HG03095 (cell line): ENCODE data around the gene TNIP3.
"Not testable (repeated sequence)": the region's sequence is repeated elsewhere in the genome, so short reads cannot be mapped to it uniquely, and the experiment has no call there.

Source experiments
- ATAC-seq: cut with Tn5 transposase; IDR thresholded peaks from one replicate; pipeline ENCODE4 v1.9.1; 2021; ENCODE audit warnings: moderate library complexity; ENCODE audit not compliant: unreplicated experiment

Gene TNIP3

DNA sequence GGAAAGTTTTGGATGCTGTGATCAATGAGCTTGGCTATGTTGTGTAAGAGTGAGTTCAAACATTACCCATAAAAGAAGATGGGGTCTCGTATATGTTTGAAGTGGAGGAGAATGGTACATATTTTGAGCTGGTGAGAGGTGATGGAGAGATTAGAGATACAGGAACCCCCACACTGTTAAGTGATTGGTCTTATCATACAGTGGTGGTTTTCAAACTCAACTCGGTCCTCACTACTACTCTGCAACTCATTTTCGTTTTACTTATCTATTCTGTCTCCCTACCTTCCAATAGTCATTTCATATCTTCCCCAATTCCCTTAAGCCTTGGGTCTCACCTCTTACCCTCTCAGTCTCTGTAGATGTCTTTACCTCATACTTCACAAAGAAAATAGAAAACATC, 16.4 kb upstream of the TNIP3 start:
- ATAC-seq, result no peak

DNA sequence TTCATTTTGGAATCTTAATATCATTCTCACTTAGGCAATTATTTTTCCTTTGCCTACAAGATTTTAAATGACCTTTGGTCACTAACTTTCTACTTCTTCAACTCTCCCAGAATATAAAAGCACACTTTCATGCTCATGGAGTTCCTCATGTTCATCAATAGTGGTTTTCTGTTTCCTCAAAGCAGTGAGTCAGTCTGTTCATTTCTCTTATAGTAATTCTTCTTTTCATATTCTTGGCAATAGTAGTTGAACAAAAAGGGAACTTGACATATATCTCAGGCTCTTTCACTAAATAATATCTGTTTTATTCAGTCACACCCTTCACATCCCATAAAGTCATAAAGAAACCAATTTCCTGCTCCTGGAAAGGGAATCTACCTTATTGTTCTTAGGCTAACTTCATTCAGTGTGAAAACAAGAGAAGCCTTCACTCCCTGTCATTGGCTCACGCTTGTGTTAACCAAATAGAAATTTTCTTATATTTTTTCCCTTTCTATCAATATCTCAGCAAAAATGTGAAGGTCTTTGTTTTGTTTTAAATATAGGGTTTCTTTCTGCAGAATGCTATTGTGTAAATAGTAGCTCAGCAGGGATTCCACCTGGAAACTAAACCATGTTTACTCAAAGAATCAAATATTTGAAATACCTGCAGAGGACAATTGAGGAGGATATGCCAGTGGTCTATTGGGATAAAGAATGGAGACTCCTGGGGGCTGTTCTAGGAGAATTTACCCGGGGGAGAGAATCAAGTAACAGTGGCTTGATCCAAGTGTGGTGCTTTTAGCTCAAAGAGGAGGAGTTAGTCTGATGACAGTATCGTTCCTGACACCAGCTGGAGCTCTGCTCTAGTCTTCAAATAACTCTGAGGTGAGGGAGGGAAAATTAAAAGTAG, 13.4 kb upstream of the TNIP3 start:
- ATAC-seq, result no peak

GRCh38 chr4:121176082-121176934, 12.2 kb upstream of the TNIP3 start:
- ATAC-seq, result no peak

- ATAC-seq, result not testable (repeated sequence)
These were observed 7.4 kb upstream of the TNIP3 start for GRCh38 chr4:121171477-121171876.

GRCh38 chr4:121168446-121169281, 4.5 kb upstream of the TNIP3 start:
- ATAC-seq, result peak; percentile 90

DNA sequence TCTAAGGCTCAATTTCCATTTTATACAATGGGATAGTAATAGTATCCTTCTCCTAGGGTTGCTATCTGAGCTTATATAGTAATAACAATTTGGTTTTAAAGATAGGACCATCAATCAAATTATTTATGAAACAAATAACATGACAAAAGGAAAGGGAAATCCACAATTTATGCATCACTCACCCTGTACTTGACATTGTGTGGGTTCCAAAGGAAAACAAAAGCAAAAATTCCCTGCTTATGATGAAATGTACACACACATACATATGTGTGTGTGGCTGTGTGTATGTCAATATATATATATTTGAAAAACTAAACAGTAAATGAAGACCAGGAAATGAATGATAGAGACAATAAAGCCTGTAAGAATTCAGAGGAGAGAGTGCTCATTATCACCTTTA, 2.9 kb upstream of the TNIP3 start:
- ATAC-seq, result no peak

DNA sequence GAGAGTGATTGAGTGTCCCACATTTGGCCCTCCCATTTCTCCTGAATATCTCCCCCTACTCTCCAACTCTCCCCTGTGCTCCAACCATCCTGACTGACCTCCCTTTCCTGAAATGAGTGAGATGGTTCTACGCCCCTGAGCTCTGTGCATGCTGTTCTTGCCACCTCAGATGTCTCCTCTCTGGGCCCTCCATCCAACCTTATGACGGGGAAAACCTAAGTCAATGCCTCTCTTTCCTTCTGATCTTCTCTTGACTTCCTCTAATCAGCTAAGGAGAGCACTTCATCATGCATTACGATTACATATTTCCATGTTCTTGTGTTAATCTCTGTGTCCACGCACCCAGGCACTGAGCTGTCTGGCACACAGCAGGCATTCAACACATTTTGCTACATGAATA, 1.1 kb upstream of the TNIP3 start:
- ATAC-seq, result no peak

- no peak for ATAC-seq
These were observed 7.0 kb downstream of the TNIP3 start for GRCh38 chr4:121156822-121157769.

DNA sequence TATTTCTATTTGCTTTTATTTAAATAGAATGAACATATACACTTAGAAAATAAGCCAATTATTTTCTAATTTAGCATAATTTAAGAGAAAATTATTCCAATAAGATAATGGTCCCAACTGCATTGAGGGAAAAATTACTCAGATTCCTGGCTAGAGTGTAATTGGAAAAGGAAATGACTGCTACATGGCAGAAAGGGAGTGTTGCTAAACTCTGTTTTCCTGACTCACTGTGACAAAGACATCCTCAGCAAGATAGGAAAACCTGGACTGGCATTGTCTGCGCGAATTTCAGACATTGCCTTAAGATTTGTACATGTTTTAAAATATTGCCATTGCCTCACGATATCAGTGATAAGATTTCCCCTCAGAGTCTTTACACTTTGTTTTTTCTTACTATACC, 8.2 kb downstream of the TNIP3 start:
- ATAC-seq, result no peak

- ATAC-seq, result no peak
These were observed 10.0 kb downstream of the TNIP3 start for GRCh38 chr4:121154103-121154515.

GRCh38 chr4:121151942-121152341, 12.2 kb downstream of the TNIP3 start:
- ATAC-seq, result no peak

DNA sequence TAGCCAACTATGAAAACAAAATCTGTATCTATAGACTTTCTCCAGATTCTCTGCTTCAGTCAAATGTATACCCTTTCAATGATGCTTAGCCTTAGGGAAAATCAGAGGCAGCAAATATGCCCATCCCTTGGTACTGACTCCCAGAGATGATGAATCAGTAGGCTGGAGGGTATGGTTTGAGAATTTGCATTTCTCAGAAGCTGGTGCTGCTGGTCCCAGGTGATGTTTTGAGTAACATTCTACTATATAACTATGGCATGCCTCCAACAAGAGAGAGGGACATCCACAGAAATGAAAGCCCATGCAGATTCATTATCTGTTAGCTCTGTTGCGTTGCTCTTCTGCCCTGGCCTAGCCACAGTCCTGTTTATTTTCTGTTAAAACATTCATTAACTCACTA, 13.6 kb downstream of the TNIP3 start:
- no peak for ATAC-seq

DNA sequence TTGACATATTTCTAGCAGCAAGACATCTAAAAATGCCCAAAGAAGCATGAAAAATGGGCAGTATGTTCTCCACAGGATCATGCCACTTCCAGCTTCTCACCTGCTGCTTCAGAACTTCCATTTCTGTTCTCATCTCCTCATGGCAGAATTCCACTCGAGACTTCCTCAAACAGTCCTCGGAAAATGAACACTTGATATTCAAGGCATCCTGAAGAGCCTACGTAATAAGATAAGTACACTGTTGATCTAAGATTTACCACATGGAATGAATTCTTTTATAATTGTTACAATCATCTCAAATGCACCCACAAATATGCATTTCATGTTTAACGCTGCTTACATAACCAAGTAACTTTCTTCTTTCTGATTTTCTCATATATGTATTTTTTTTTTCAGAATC, 14.1 kb downstream of the TNIP3 start:
- no peak for ATAC-seq

GRCh38 chr4:121148621-121149020, 15.5 kb downstream of the TNIP3 start:
- no peak for ATAC-seq

DNA sequence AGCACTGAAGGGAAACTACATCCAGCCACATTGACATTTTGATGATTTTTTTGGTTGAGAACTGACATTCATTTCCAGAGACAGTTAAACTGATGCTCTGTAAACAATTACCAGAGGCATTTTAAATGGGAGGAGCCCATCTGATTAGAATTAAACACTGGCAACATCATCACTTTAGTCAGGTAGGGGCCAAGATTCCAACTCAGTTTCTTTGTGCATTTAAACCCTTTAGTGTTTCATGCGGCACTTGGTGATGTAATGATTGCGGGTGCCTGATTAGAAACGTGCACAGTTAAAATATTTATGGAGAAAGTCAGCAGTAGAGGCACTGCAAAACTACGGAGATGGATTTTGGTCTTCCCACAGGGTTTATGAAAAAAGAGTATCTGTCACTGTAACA, 16.1 kb downstream of the TNIP3 start:
- no peak for ATAC-seq

GRCh38 chr4:121146530-121146929, 17.6 kb downstream of the TNIP3 start:
- no peak for ATAC-seq

- ATAC-seq, result no peak
These were observed 18.7 kb downstream of the TNIP3 start for GRCh38 chr4:121145430-121145829.

DNA sequence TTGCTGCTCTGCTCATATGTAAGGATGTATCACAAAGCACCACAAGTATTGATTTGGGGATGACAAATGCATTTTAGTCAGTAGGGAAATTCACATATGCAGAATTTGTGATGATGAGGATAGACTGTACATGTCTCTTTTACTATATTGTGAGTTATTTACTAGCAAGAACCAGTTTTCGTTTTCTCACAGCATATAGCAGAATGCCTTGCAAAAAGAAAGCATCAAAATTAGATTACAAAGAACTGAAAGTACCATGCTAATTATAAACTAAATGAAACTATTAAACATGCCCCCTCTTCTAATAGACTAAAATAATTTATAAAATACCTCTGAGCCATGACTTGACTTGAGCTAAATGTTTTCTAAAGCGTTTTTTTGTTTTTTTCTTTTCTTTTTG, 20.1 kb downstream of the TNIP3 start:
- ATAC-seq, result no peak

GRCh38 chr4:121143131-121143530, 21.0 kb downstream of the TNIP3 start:
- no peak for ATAC-seq
